ENCODE measurements around the gene CCNG2. TPM values are rescaled to one million over a fixed set of nuclear protein-coding genes. Genes with fewer than 3 reads are reported as not detected.

CCNG2 gene
- total RNA-seq, 2 donors from 2014 or later, result 61.3 to 106 TPM

DNA sequence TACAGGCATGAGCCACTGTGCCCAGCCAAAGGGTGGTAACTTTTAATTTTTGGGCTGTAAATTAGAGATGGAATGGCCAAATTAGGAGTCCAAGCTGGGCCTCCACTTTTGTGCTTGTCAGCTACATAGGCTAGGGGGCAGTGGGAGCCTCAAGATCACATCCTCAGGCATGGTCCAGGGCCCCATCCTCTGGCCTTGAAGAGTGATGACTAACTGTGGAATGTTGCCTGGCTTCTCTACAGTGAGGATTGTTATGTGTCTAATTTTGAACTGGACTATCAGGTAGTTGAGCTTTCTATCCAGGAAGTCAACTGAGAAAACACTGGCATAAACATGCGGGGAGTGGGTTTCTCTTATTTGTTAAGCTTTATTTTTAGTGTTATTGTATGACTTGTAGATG is 33.0 kb downstream of the CCNG2 start:
- 96% methylated on average over 1 of the region's 1 CpG for WGBS
- Histone ChIP-seq H3K4me1 (replicated peaks) (no peaks in the 10 kb centered on the region), H3K4me3 (no peak overlapping the region), H3K9me3 (no peaks in the 10 kb centered on the region), H3K36me3 (no peaks in the 10 kb centered on the region), H3K27me3 (replicated peaks; ENCODE audit: insufficient read depth) (no peaks in the 10 kb centered on the region), H3K27ac (no peak overlapping the region)
- intact Hi-C loops (cut with DNase I), result no loop called here
- DNase-seq (ENCODE audit: low spot score), result no peak
- TF ChIP-seq POLR2A (IDR thresholded peaks at IDR 0.05) (no peak), POLR2AphosphoS5 (IDR thresholded peaks at IDR 0.05) (no peak)
- TF ChIP-seq, protein P1, sequence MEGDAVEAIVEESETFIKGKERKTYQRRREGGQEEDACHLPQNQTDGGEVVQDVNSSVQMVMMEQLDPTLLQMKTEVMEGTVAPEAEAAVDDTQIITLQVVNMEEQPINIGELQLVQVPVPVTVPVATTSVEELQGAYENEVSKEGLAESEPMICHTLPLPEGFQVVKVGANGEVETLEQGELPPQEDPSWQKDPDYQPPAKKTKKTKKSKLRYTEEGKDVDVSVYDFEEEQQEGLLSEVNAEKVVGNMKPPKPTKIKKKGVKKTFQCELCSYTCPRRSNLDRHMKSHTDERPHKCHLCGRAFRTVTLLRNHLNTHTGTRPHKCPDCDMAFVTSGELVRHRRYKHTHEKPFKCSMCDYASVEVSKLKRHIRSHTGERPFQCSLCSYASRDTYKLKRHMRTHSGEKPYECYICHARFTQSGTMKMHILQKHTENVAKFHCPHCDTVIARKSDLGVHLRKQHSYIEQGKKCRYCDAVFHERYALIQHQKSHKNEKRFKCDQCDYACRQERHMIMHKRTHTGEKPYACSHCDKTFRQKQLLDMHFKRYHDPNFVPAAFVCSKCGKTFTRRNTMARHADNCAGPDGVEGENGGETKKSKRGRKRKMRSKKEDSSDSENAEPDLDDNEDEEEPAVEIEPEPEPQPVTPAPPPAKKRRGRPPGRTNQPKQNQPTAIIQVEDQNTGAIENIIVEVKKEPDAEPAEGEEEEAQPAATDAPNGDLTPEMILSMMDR (IDR thresholded peaks at IDR 0.05), result no peak

DNA sequence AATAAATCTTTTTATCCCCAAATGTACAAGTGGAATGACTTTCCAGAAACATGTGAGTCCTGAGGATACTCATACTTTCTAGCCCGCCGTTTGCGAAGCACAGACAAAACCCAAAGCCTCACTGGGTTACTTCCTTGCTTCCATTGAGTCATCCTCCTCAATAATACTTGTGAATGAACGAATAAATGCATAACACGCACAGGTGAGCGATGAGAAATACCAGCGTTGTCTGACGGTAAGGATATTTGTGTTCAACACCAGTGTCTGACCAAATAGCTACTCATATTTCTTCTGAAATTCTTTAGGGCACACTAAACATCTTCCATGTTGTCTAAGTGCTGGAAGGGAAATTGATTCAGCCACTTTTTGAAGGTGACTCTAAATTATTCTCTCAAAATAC is 36.0 kb downstream of the CCNG2 start:
- DNase-seq (ENCODE audit: low spot score), result no peak
- H3K27me3 ChIP-seq (replicated peaks; ENCODE audit: insufficient read depth), result no peaks in the 10 kb centered on the region
- H3K4me3 ChIP-seq, result no peak overlapping the region
- no peak overlapping the region for H3K27ac ChIP-seq
- no peaks in the 10 kb centered on the region for H3K9me3 ChIP-seq
- no peaks in the 10 kb centered on the region for H3K36me3 ChIP-seq
- intact Hi-C loops (cut with DNase I), result no loop called here
- H3K4me1 ChIP-seq (replicated peaks), result no peaks in the 10 kb centered on the region
- 87% methylated on average over 8 of the region's 8 CpGs for WGBS
- no peak for TF ChIP-seq POLR2AphosphoS5 (IDR thresholded peaks at IDR 0.05)
- no peak for TF ChIP-seq POLR2A (IDR thresholded peaks at IDR 0.05)
- TF ChIP-seq, protein P1 (IDR thresholded peaks at IDR 0.05), result no peak

DNA sequence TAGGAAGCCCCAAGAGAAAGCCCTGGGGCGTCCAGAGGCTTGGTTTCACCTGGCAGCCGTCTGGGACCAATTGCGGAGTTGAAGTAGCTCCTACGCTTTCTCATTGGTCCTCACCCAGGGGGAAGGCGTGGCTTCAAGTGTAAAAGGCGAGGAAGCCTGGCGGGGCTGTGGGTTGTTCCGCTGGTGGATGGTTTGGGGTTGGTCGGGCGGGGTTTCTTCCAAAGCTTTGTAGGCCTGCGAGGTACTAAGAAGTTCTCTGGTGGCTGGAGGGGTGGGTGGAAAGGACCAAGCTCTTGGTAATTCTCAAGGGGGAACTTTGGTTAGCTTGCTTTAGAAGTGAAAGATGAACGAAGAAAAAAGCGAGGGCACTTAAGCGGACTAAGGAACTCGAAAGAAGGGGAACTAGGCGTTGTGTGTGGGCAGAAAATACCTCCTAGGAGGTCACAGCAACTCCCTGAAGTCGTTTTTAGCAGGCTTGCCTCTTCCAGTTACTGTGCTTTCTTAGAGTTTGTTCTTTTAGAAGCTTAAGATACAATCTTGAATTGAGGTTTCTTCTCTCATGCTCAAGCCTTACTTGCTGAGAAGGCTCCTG is 36.6 kb downstream of the CCNG2 start:
- WGBS, result 74% methylated on average over 17 of the region's 17 CpGs
- no peaks in the 10 kb centered on the region for H3K36me3 ChIP-seq
- no peaks in the 10 kb centered on the region for H3K27me3 ChIP-seq (replicated peaks; ENCODE audit: insufficient read depth)
- DNase-seq (ENCODE audit: low spot score), result no peak
- no peaks in the 10 kb centered on the region for H3K9me3 ChIP-seq
- H3K4me1 ChIP-seq (replicated peaks), result no peaks in the 10 kb centered on the region
- no peak overlapping the region for H3K27ac ChIP-seq
- intact Hi-C loops (cut with DNase I), result no loop called here
- TF ChIP-seq, protein P1 (IDR thresholded peaks at IDR 0.05), result no peak
- TF ChIP-seq POLR2A (IDR thresholded peaks at IDR 0.05), result no peak
- no peak for TF ChIP-seq POLR2AphosphoS5 (IDR thresholded peaks at IDR 0.05)
- no peak overlapping the region for H3K4me3 ChIP-seq

DNA sequence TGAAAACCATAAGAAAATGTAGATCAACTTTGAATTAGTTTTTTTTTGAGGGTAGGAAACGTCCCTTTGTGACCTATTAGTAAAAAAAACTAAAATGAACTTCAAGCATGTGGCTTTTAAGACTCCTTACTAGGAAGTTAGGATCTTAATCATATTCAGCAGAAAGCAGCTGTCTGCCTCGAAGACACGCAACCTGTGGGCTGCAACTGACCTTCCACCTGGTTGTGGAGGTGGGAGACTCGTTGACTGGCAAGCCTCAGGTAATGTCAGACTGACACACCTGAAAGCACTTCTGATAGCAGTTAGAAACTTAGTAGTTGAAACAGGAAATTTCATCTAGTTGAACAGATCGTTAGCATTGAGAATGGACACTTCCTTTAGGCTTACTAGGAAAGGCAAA is 37.4 kb downstream of the CCNG2 start:
- H3K4me1 ChIP-seq (replicated peaks), result no peaks in the 10 kb centered on the region
- no peaks in the 10 kb centered on the region for H3K9me3 ChIP-seq
- DNase-seq (ENCODE audit: low spot score), result no peak
- H3K27me3 ChIP-seq (replicated peaks; ENCODE audit: insufficient read depth), result no peaks in the 10 kb centered on the region
- TF ChIP-seq, protein P1 (IDR thresholded peaks at IDR 0.05), result no peak
- TF ChIP-seq POLR2A (IDR thresholded peaks at IDR 0.05), result no peak
- TF ChIP-seq POLR2AphosphoS5 (IDR thresholded peaks at IDR 0.05), result no peak
- 67% methylated on average over 5 of the region's 5 CpGs for WGBS
- H3K27ac ChIP-seq, result no peak overlapping the region
- intact Hi-C loops (cut with DNase I), result no loop called here
- H3K36me3 ChIP-seq, result no peaks in the 10 kb centered on the region
- no peak overlapping the region for H3K4me3 ChIP-seq

DNA sequence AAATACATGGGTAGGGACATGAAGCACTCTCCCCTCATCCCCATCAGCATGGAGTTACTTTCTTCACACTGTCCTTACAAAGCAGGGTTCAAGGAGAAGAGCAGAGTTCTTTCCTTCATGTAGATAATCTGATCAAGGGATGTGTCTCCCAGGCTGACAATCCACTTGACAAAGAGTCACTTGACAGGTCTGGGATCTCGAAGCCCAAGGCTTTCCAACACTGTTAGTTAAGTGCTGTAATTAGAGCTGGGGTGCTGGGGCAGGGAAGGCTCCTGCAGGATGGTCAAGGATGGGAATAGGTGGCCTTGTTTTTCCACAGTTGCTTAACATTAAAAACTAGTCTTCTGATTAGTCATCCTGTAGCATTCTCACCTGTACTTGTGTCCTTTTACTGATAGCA is 38.0 kb downstream of the CCNG2 start:
- TF ChIP-seq, protein P1 (IDR thresholded peaks at IDR 0.05), result no peak
- TF ChIP-seq POLR2A (IDR thresholded peaks at IDR 0.05), result no peak
- no peak for TF ChIP-seq POLR2AphosphoS5 (IDR thresholded peaks at IDR 0.05)
- WGBS, result 44% methylated on average over 1 of the region's 1 CpG
- H3K9me3 ChIP-seq, result no peaks in the 10 kb centered on the region
- DNase-seq (ENCODE audit: low spot score), result no peak
- H3K36me3 ChIP-seq, result no peaks in the 10 kb centered on the region
- no peaks in the 10 kb centered on the region for H3K27me3 ChIP-seq (replicated peaks; ENCODE audit: insufficient read depth)
- H3K27ac ChIP-seq, result no peak overlapping the region
- no peak overlapping the region for H3K4me3 ChIP-seq
- H3K4me1 ChIP-seq (replicated peaks), result no peaks in the 10 kb centered on the region
- intact Hi-C loops (cut with DNase I), result no loop called here
